Choroid plexus epithelial cell (primary cell): ENCODE results near the gene LRRC74A.

Experiments used
- DNase-seq: peaks from one replicate; pipeline ENCODE4 v3.0.0-alpha.2; 2010; ENCODE audit warnings: low read depth
- H3K4me3 ChIP-seq: 2 replicates; pipeline ENCODE4 v1.5.1; 2011; ENCODE audit warnings: low read depth, mild to moderate bottlenecking, control low read depth, low read length, moderate library complexity
- CTCF ChIP-seq: conservative IDR thresholded peaks from 2 replicates; pipeline ENCODE4 v1.5.1; 2011; ENCODE audit warnings: low read depth, mild to moderate bottlenecking, control low read depth, inconsistent platforms, low read length, moderate library complexity

Gene LRRC74A

GRCh38 chr14:76870166-76870565, 44.0 kb downstream of the LRRC74A start:
- peak; percentile 35 for TF ChIP-seq CTCF
- H3K4me3 ChIP-seq: no peak overlapping the region
- DNase-seq: no peak

DNA sequence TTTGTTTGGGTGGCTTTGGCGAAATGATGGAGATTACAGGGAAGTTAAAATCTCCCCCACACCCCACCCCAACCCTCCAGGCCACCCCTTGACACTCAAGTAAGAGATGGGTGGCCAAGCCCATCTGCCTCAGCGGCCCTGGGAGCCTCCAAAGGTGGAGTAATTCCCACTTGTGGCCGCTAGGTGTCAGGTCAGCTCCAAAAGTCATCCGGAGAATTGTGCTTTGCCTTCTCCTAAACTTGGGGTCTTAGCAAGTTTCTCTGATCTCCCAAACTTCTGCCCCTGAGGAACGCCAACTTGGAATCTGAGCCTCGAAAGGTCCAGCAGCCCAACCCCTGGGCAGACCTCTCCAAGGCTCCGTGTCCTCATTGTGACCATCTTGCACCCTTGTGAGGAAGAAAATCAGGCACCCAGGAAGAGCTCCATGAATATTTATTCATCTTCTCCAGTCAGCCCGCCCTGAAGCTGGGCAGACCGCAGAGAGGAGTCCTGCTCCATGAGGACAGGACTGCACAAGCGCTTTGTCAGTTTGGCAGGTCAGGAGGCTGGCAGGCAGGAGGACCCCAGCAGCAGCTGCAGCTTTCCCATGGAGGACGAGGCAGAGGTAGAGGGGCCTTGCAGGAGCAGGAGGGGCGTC, 46.7 kb downstream of the LRRC74A start:
- no peak overlapping the region for H3K4me3 ChIP-seq
- TF ChIP-seq CTCF: peak; percentile 84
- peak; percentile 60 for DNase-seq

GRCh38 chr14:76874734-76875133, 48.5 kb downstream of the LRRC74A start:
- TF ChIP-seq CTCF: no peak
- no peak overlapping the region for H3K4me3 ChIP-seq
- DNase-seq: no peak

GRCh38 chr14:76876076-76876475, 49.9 kb downstream of the LRRC74A start:
- peak; percentile 99 for TF ChIP-seq CTCF
- peak; percentile 87 for DNase-seq
- H3K4me3 ChIP-seq: no peak overlapping the region

DNA sequence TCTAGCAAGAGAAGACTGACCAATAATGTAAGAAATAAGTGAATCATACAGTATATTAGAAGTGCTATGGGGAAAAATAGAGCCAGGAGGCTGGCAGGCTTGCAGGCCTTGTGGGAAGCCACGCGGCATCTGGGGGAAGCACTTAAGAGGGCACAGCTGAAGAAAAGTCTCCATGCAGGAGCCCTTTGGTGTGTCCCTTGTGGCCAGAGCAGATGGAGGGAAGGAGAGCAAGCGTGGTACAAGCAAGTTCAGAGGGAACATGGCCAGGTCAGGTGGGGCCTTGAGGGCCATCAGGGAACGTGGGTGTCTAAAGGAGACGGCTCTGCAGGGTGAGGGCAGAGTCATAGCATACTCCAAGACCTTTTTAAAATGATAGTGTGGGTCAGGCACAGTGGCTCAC, 51.7 kb downstream of the LRRC74A start:
- no peak overlapping the region for H3K4me3 ChIP-seq
- TF ChIP-seq CTCF: no peak
- no peak for DNase-seq

DNA sequence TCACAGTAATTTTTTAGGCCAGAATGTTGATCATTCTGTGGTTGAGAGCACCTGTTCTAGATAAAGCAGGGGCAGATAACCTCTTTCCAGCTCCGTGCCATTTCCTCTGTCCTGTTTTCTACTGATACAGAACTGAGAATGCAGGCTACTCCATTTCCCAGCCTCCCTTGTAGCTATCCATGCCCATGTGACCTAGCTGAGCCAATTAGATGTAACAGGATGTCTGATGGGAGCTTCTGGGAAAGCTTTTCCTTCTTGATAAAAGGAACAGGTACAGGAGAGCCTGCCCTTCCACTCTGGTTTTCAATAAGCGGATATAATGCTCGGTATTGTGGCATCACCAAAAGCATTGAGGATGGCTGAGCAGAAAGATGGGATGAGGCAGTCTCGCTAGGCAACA, 54.2 kb downstream of the LRRC74A start:
- DNase-seq: peak; percentile 21
- TF ChIP-seq CTCF: no peak
- no peak overlapping the region for H3K4me3 ChIP-seq

DNA sequence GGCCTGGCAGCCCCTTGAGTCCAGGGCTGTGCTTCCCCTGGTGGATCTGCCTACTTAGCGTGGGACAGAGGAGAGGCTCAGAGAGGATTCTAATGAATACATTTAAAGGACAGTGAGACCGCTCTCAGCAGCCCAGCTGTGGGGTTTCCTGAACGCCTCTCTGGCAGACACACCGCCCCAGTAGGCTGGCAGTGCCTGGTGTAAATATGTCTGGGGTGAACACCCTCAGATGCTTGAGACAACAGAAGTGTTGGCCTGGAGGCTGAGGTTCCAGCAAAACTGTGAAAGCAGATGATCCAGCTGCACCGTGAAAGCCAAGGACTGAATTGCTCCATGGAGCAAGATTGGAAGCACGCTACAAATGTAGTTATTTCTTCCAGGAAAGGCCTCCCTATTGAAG, 55.1 kb downstream of the LRRC74A start:
- no peak for TF ChIP-seq CTCF

More for the DNA sequence above, 55.1 kb downstream of the LRRC74A start:
- H3K4me3 ChIP-seq: no peak overlapping the region
- DNase-seq: no peak
